WTC11 (cell line): ENCODE data around the gene RACGAP1. TPM values are rescaled to one million over a fixed set of nuclear protein-coding genes. Genes with fewer than 3 reads are reported as not detected.

Experiments used
- ATAC-seq: fragments of 200-7000 bp; cut with Tn5 transposase; 2 replicates; pipeline ENCODE4 v1.10.0; 2021; ENCODE audit warnings: mild to moderate bottlenecking, moderate library complexity
- CTCF ChIA-PET: fragments of 300-600 bp; sonication (Branson Sonifier 250); formaldehyde crosslinking; loops from one replicate; lab custom pipeline; 2021; ENCODE audit warnings: antibody characterized with exemption; lab: Charles Lee
- POLR2A ChIA-PET: fragments of 350-600 bp; sonication (Branson Sonifier 250); formaldehyde crosslinking; loops from one replicate; lab custom pipeline; 2021; ENCODE audit warnings: antibody characterized with exemption; lab: Charles Lee
- DNase-seq: peaks from one replicate; pipeline ENCODE4 v3.0.0; 2021; ENCODE audit warnings: low spot score
- H3K27ac Mint-ChIP-seq: 2 replicates; pipeline ENCODE4 v1.8.0; 2021; ENCODE audit warnings: mixed read lengths
- H3K27me3 Mint-ChIP-seq: 2 replicates; pipeline ENCODE4 v1.8.0; 2021; ENCODE audit warnings: low read depth, mild to moderate bottlenecking, moderate library complexity, mixed read lengths
- H3K36me3 Mint-ChIP-seq: 2 replicates; pipeline ENCODE4 v1.8.0; 2021; ENCODE audit warnings: mixed read lengths
- H3K4me1 Mint-ChIP-seq: 2 replicates; pipeline ENCODE4 v1.8.0; 2022; ENCODE audit warnings: mixed read lengths
- H3K4me3 Mint-ChIP-seq: 2 replicates; pipeline ENCODE4 v1.8.0; 2021; ENCODE audit warnings: mild to moderate bottlenecking, moderate library complexity, mixed read lengths
- H3K9me3 Mint-ChIP-seq: 2 replicates; pipeline ENCODE4 v1.8.0; 2021; ENCODE audit warnings: mixed read lengths
- ATF3 ChIP-seq: sonication (generic); formaldehyde crosslinking; conservative IDR thresholded peaks from 2 replicates; pipeline ENCODE4 v1.8.1; 2022; ENCODE audit warnings: mild to moderate bottlenecking, missing genetic modification reagents
- CBFB ChIP-seq: sonication (generic); formaldehyde crosslinking; IDR thresholded peaks from 2 replicates; pipeline ENCODE4 v1.8.1; 2022; ENCODE audit warnings: mild to moderate bottlenecking, low read depth, missing genetic modification reagents
- CREB1 ChIP-seq: sonication (generic); formaldehyde crosslinking; IDR thresholded peaks from 2 replicates; pipeline ENCODE4 v1.8.0; 2023; ENCODE audit warnings: mild to moderate bottlenecking, missing genetic modification reagents
- CTCF ChIP-seq: fragments of 200-600 bp; IDR thresholded peaks from 2 replicates; pipeline ENCODE4 v1.8.0; 2022; ENCODE audit warnings: antibody characterized with exemption
- ERG ChIP-seq: fragments of 250-450 bp; sonication (Bioruptor Pico); IDR thresholded peaks from 2 replicates; pipeline ENCODE4 v1.8.0; 2021; ENCODE audit warnings: mild to moderate bottlenecking
- ESRRA ChIP-seq: sonication (generic); formaldehyde crosslinking; IDR thresholded peaks from 2 replicates; pipeline ENCODE4 v1.8.1; 2022; ENCODE audit warnings: mild to moderate bottlenecking, missing genetic modification reagents, borderline replicate concordance
- ETV6 ChIP-seq: sonication (generic); formaldehyde crosslinking; IDR thresholded peaks from 2 replicates; pipeline ENCODE4 v1.8.1; 2022; ENCODE audit warnings: mild to moderate bottlenecking, missing genetic modification reagents
- FOXK1 ChIP-seq: sonication (generic); formaldehyde crosslinking; IDR thresholded peaks from 2 replicates; pipeline ENCODE4 v1.8.0; 2022; ENCODE audit warnings: mild to moderate bottlenecking, moderate library complexity, missing genetic modification reagents
- GTF2I ChIP-seq: fragments of 250-450 bp; sonication (Bioruptor Pico); conservative IDR thresholded peaks from 2 replicates; pipeline ENCODE4 v1.4.0; 2021; ENCODE audit warnings: mild to moderate bottlenecking
- HMGA2 ChIP-seq: fragments of 250-450 bp; sonication (Bioruptor Pico); IDR thresholded peaks from 2 replicates; pipeline ENCODE4 v1.4.0; 2021; ENCODE audit warnings: mild to moderate bottlenecking, moderate library complexity
- HMGXB4 ChIP-seq: sonication (generic); formaldehyde crosslinking; IDR thresholded peaks from 2 replicates; pipeline ENCODE4 v1.8.1; 2023; ENCODE audit warnings: mild to moderate bottlenecking, moderate library complexity, missing genetic modification reagents
- KAT7 ChIP-seq: sonication (generic); formaldehyde crosslinking; IDR thresholded peaks from 2 replicates; pipeline ENCODE4 v1.8.1; 2023; ENCODE audit warnings: missing genetic modification reagents, mild to moderate bottlenecking, borderline replicate concordance
- MAX ChIP-seq: sonication (generic); formaldehyde crosslinking; IDR thresholded peaks from 2 replicates; pipeline ENCODE4 v1.8.0; 2022; ENCODE audit warnings: mild to moderate bottlenecking, missing genetic modification reagents
- SOX15 ChIP-seq: fragments of 250-450 bp; sonication (Bioruptor Pico); IDR thresholded peaks from 2 replicates; pipeline ENCODE4 v1.9.0; 2021; ENCODE audit warnings: mild to moderate bottlenecking
- TCF7 ChIP-seq: sonication (generic); formaldehyde crosslinking; IDR thresholded peaks from 2 replicates; pipeline ENCODE4 v1.8.0; 2022; ENCODE audit warnings: mild to moderate bottlenecking, low read depth, missing genetic modification reagents, moderate library complexity
- TEAD1 ChIP-seq: sonication (generic); formaldehyde crosslinking; IDR thresholded peaks from 2 replicates; pipeline ENCODE4 v1.8.0; 2022; ENCODE audit warnings: mild to moderate bottlenecking, missing genetic modification reagents
- TEAD4 ChIP-seq: sonication (generic); formaldehyde crosslinking; IDR thresholded peaks from 2 replicates; pipeline ENCODE4 v1.8.0; 2022; ENCODE audit warnings: mild to moderate bottlenecking, missing genetic modification reagents
- TP53 ChIP-seq: sonication (generic); formaldehyde crosslinking; IDR thresholded peaks from 2 replicates; pipeline ENCODE4 v1.8.1; 2023; ENCODE audit warnings: mild to moderate bottlenecking, missing genetic modification reagents
- ZBTB21 ChIP-seq: sonication (generic); formaldehyde crosslinking; IDR thresholded peaks from 2 replicates; pipeline ENCODE4 v1.8.1; 2023; ENCODE audit warnings: mild to moderate bottlenecking, missing genetic modification reagents, borderline replicate concordance
- ZNF232 ChIP-seq: sonication (generic); formaldehyde crosslinking; IDR thresholded peaks from 2 replicates; pipeline ENCODE4 v1.8.0; 2022; ENCODE audit warnings: mild to moderate bottlenecking, missing genetic modification reagents
- ZNF263 ChIP-seq: sonication (generic); formaldehyde crosslinking; IDR thresholded peaks from 2 replicates; pipeline ENCODE4 v1.8.1; 2022; ENCODE audit warnings: low read depth, mild to moderate bottlenecking, moderate library complexity, missing genetic modification reagents
- ZNF396 ChIP-seq: fragments of 250-450 bp; sonication (Bioruptor Pico); IDR thresholded peaks from 2 replicates; pipeline ENCODE4 v1.8.0; 2021; ENCODE audit warnings: mild to moderate bottlenecking, moderate library complexity, borderline replicate concordance
- total RNA-seq: library from RNA; stranded (reverse); gene quantifications from 3 replicates; pipeline ENCODE4 v1.2.3, GENCODE V29; 2021
- TF ChIP-seq, protein P1 (sequence below): sonication (generic); formaldehyde crosslinking; IDR thresholded peaks from 2 replicates; pipeline ENCODE4 v1.8.1; 2023; ENCODE audit warnings: mild to moderate bottlenecking, missing genetic modification reagents
- TF ChIP-seq, protein P2 (sequence below): fragments of 250-450 bp; sonication (Bioruptor Pico); IDR thresholded peaks from 2 replicates; pipeline ENCODE4 v1.9.0; 2021; ENCODE audit warnings: moderate library complexity, mild to moderate bottlenecking, inconsistent platforms, borderline replicate concordance
- TF ChIP-seq, protein P3 (sequence below): sonication (generic); formaldehyde crosslinking; IDR thresholded peaks from 2 replicates; pipeline ENCODE4 v1.8.0; 2023; ENCODE audit warnings: missing genetic modification reagents
- TF ChIP-seq, protein P4 (sequence below): sonication (generic); formaldehyde crosslinking; IDR thresholded peaks from 2 replicates; pipeline ENCODE4 v1.8.1; 2022; ENCODE audit warnings: low read depth, missing genetic modification reagents, borderline replicate concordance

RACGAP1 gene
- total RNA-seq, 1 experiment from 2014 or later, result 87.7 TPM

DNA sequence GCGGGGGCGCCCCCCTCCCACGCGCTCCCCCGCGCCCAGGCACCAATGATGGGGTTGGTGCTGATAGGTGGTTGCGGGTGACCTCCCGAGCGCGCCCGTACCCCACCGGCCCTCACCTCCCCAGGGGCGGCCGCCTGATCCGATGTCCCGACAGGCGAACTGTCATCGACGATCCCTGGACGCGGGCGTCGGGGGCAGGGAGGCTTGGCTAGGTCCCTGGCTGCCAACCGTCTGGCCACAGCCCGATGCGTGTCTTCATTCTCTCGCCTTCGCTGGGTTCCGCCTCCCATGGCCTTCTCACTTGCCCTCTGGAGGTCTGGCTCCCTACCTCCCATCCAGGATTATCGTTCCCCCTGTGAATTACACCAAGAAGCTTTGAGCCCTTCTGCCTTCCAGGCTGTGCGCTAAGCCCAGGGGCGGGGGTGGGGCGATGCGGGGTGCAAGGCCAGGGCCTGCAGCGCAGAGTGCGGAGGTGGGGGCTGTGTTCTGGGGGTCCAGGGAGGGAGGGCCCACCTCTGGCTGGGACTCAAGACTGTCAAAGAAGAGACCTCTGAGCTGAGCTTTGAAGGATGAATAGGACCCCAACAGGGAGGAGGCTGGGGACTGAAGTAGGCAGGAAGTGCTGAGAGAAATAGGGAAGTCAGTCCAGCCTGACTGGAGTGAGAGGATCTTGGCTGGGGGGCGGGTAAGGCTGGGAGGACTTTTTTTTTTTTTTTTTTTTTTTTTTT lies 7.7 kb upstream of the RACGAP1 start:
- peak; percentile 78 for ATAC-seq
- no peaks in the 10 kb centered on the region; the same call in 1 of the 2 replicates for H3K27me3 Mint-ChIP-seq
- DNase-seq, result peak; percentile 53
- H3K9me3 Mint-ChIP-seq, result no peaks in the 10 kb centered on the region
- CTCF ChIA-PET, result interaction anchor here (0.6 to 2.9 kb wide), 15 partner anchors 18 to 686 kb away, joined by 3 to 28 read pairs (median 4); partner anchors contain the start of genes SMARCD1 and TMBIM6
- H3K4me3 Mint-ChIP-seq, result peak overlapping the region; percentile 78
- no peaks in the 10 kb centered on the region for H3K36me3 Mint-ChIP-seq
- H3K27ac Mint-ChIP-seq, result no peak overlapping the region
- POLR2A ChIA-PET, result interaction anchor here (0.6 to 1.1 kb wide), 3 partner anchors 71 to 364 kb away, joined by 3 to 4 read pairs (median 3); partner anchors contain the start of genes AQP5 and COX14
- H3K4me1 Mint-ChIP-seq, result peaks cover 3% of the 10 kb centered on the region
- TF ChIP-seq KAT7 (CRISPR knock-in tag) (0 out of 2 replicates have a peak, but pooled peaks have one; percentile 35), GTF2I (CRISPR knock-in tag) (no peak), FOXK1 (no peak), ESRRA (CRISPR knock-in tag) (no peak), MAX (CRISPR knock-in tag) (no peak), CTCF (no peak), TP53 (CRISPR knock-in tag) (no peak), ZNF232 (CRISPR knock-in tag) (0 out of 2 replicates have a peak, but pooled peaks have one; percentile 22), TEAD4 (CRISPR knock-in tag) (no peak), ZNF263 (no peak), ERG (no peak), ZBTB21 (no peak), CREB1 (CRISPR knock-in tag) (no peak), SOX15 (CRISPR knock-in tag) (no peak), ATF3 (CRISPR knock-in tag) (no peak), TCF7 (CRISPR knock-in tag) (no peak), CBFB (CRISPR knock-in tag) (no peak), HMGXB4 (CRISPR knock-in tag) (0 out of 2 replicates have a peak, but pooled peaks have one; percentile 37), ZNF396 (CRISPR knock-in tag) (no peak), TEAD1 (CRISPR knock-in tag) (no peak), HMGA2 (CRISPR knock-in tag) (no peak), ETV6 (CRISPR knock-in tag) (peak; percentile 41; the same call in 1 of the 2 replicates)
- TF ChIP-seq, protein P1, sequence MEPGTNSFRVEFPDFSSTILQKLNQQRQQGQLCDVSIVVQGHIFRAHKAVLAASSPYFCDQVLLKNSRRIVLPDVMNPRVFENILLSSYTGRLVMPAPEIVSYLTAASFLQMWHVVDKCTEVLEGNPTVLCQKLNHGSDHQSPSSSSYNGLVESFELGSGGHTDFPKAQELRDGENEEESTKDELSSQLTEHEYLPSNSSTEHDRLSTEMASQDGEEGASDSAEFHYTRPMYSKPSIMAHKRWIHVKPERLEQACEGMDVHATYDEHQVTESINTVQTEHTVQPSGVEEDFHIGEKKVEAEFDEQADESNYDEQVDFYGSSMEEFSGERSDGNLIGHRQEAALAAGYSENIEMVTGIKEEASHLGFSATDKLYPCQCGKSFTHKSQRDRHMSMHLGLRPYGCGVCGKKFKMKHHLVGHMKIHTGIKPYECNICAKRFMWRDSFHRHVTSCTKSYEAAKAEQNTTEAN (CRISPR knock-in tag), result no peak
- TF ChIP-seq, protein P2, sequence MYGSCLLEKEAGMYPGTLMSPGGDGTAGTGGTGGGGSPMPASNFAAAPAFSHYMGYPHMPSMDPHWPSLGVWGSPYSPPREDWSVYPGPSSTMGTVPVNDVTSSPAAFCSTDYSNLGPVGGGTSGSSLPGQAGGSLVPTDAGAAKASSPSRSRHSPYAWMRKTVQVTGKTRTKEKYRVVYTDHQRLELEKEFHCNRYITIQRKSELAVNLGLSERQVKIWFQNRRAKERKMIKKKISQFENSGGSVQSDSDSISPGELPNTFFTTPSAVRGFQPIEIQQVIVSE (CRISPR knock-in tag), result no peak
- TF ChIP-seq, protein P3, sequence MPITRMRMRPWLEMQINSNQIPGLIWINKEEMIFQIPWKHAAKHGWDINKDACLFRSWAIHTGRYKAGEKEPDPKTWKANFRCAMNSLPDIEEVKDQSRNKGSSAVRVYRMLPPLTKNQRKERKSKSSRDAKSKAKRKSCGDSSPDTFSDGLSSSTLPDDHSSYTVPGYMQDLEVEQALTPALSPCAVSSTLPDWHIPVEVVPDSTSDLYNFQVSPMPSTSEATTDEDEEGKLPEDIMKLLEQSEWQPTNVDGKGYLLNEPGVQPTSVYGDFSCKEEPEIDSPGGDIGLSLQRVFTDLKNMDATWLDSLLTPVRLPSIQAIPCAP (CRISPR knock-in tag), result no peak
- TF ChIP-seq, protein P4, sequence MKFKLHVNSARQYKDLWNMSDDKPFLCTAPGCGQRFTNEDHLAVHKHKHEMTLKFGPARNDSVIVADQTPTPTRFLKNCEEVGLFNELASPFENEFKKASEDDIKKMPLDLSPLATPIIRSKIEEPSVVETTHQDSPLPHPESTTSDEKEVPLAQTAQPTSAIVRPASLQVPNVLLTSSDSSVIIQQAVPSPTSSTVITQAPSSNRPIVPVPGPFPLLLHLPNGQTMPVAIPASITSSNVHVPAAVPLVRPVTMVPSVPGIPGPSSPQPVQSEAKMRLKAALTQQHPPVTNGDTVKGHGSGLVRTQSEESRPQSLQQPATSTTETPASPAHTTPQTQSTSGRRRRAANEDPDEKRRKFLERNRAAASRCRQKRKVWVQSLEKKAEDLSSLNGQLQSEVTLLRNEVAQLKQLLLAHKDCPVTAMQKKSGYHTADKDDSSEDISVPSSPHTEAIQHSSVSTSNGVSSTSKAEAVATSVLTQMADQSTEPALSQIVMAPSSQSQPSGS (CRISPR knock-in tag), result no peak
